Gastroesophageal sphincter (tissue), 3 donors: ENCODE measurements around the gene SERPINE2.

ENCODE experiments used
- POLR2A ChIP-seq, 2 donors: fragments of 450-650 bp; IDR thresholded peaks; one replicate each; pipeline ENCODE4 v1.6.1; 2017; ENCODE audit warnings: antibody characterized with exemption in 2 of 2, mild to moderate bottlenecking in 2 of 2, moderate library complexity in 1 of 2
- POLR2AphosphoS5 ChIP-seq: sonication (generic); formaldehyde crosslinking; IDR thresholded peaks from one replicate; pipeline ENCODE4 v1.6.1; 2017; ENCODE audit warnings: antibody characterized with exemption
- TF ChIP-seq, protein P1 (sequence below), 4 experiments: fragments of 200-600 bp in 2 of 4; fragments of 450-650 bp in 2 of 4; sonication (generic) in 1 of 4; IDR thresholded peaks; one replicate each; pipeline ENCODE4 v1.5.1; 2017 to 2019; ENCODE audit warnings: antibody characterized with exemption in 4 of 4, mild to moderate bottlenecking in 2 of 4, moderate library complexity in 2 of 4

DNA sequence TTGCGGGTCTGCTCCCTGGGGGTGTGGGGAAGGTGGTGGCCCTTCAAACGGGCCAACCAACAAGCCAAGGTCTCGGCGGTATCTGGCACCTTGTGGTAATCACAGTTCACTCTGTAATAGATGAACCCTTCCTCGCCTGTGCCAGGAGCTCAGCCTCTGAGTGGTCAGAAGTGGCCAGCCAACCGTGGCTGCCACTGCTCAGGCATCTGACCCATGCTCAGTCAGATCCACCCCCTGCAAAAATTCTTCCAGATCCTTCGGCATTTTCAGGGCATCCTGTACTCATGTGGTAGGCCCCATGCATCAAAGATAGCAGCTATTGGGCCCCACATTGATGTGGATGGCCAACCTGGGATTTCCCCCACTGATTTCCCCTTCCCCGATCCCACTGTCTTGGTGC, 39.6 kb upstream of the SERPINE2 start:
- TF ChIP-seq POLR2AphosphoS5 (no peak), POLR2A (IDR thresholded peaks at IDR 0.05) (no peak)
- TF ChIP-seq, protein P1, sequence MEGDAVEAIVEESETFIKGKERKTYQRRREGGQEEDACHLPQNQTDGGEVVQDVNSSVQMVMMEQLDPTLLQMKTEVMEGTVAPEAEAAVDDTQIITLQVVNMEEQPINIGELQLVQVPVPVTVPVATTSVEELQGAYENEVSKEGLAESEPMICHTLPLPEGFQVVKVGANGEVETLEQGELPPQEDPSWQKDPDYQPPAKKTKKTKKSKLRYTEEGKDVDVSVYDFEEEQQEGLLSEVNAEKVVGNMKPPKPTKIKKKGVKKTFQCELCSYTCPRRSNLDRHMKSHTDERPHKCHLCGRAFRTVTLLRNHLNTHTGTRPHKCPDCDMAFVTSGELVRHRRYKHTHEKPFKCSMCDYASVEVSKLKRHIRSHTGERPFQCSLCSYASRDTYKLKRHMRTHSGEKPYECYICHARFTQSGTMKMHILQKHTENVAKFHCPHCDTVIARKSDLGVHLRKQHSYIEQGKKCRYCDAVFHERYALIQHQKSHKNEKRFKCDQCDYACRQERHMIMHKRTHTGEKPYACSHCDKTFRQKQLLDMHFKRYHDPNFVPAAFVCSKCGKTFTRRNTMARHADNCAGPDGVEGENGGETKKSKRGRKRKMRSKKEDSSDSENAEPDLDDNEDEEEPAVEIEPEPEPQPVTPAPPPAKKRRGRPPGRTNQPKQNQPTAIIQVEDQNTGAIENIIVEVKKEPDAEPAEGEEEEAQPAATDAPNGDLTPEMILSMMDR (IDR thresholded peaks at IDR 0.05) = no peak
